Measurements from ENCODE around the gene MRPL24. TPM values are rescaled to one million over a fixed set of nuclear protein-coding genes. Genes with fewer than 3 reads are reported as not detected.

MRPL24 gene
- total RNA-seq, 1 experiment from 2014 or later: 27.3 TPM

DNA sequence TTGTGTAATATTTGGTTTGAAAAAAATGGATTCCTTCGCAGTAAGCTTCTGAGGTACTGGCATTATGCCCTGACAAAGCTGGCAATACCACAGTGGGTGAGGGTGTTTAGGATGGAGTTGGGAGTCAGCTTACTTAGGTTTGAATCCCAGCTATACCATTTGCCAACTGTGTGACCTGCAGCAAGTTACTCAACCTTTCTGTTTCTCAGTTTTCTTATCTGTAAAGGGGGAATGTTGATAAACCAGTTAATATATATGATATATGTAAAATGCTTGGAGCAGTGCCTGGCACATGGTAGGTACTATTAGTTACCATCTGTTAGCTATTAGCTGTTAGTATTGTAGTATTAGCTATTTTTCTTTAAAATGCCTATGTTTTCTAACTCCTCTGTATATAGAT is 15.5 kb upstream of the MRPL24 start:
- H3K27ac Mint-ChIP-seq: no peak overlapping the region
- Histone ChIP-seq H2BK120ac (ENCODE audit: low read depth, low read length, poor library complexity, severe bottlenecking) (no peak overlapping the region), H2AFZ (ENCODE audit: low read length) (no peak overlapping the region), H2BK15ac (ENCODE audit: low read depth, low read length) (no peak overlapping the region), H2BK20ac (ENCODE audit: low read depth, low read length, poor library complexity, severe bottlenecking) (no peak overlapping the region), H3K4me2 (ENCODE audit: insufficient read depth, insufficient read length, low read length) (no peak overlapping the region), H3K9me3 (ENCODE audit: control insufficient read depth, low read depth, low read length) (no peaks in the 10 kb centered on the region), H3K79me2 (ENCODE audit: insufficient read depth, low read length) (no peaks in the 10 kb centered on the region), H3K4me1 (ENCODE audit: insufficient read depth, low read length) (peaks cover 4% of the 10 kb centered on the region; the same call in 1 of the 2 replicates), H3K27ac (ENCODE audit: insufficient read length, low read depth, low read length) (no peak overlapping the region), H2BK12ac (ENCODE audit: insufficient read length, low read depth, low read length) (no peak overlapping the region), H4K5ac (ENCODE audit: insufficient read length, low read depth, low read length) (no peak overlapping the region), H4K91ac (ENCODE audit: insufficient read length, low read depth, low read length) (no peak overlapping the region), H3K56ac (ENCODE audit: insufficient read length, low read depth, low read length) (no peak overlapping the region), H3K4ac (ENCODE audit: low read depth, low read length) (no peak overlapping the region), H4K8ac (replicated peaks; ENCODE audit: insufficient read length, low read depth, low read length) (no peak overlapping the region), H3K23me2 (ENCODE audit: insufficient read length, low read depth, low read length, poor library complexity, severe bottlenecking) (no peaks in the 10 kb centered on the region), H3K27me3 (ENCODE audit: insufficient read depth, low read length) (no peaks in the 10 kb centered on the region), H3K23ac (ENCODE audit: insufficient read length, low read depth, low read length) (no peak overlapping the region), H2BK5ac (ENCODE audit: insufficient read length, low read length) (no peak overlapping the region), H3K9ac (ENCODE audit: extremely low read depth, insufficient read length, low read length) (no peak overlapping the region), H3T11ph (ENCODE audit: low read length) (no peak overlapping the region), H4K20me1 (ENCODE audit: control insufficient read depth, insufficient read depth, insufficient read length) (no peaks in the 10 kb centered on the region), H3K14ac (ENCODE audit: insufficient read depth, low read length) (no peak overlapping the region), H3K79me1 (ENCODE audit: insufficient read depth, low read depth, low read length, poor library complexity, severe bottlenecking) (no peaks in the 10 kb centered on the region), H3K18ac (ENCODE audit: insufficient read length, low read depth, low read length) (no peak overlapping the region), H2AK5ac (ENCODE audit: insufficient read length, low read length) (no peak overlapping the region)
- no peak for DNase-seq
- H3K36me3 Mint-ChIP-seq (ENCODE audit: insufficient read depth in 1 of 3, low read depth in 3 of 3): peaks cover 0 to 2% (median 0%) of the 10 kb centered on the region in 3 experiments; a peak in 2 of 7 replicates
- no peaks in the 10 kb centered on the region for H3K27me3 Mint-ChIP-seq (ENCODE audit: low read depth)
- H3K4me1 Mint-ChIP-seq: peaks cover 14 to 17% of the 10 kb centered on the region in 2 experiments
- no peak overlapping the region for H3K4me3 Mint-ChIP-seq
- H3K9me3 Mint-ChIP-seq: no peaks in the 10 kb centered on the region
- TF ChIP-seq, protein P1, sequence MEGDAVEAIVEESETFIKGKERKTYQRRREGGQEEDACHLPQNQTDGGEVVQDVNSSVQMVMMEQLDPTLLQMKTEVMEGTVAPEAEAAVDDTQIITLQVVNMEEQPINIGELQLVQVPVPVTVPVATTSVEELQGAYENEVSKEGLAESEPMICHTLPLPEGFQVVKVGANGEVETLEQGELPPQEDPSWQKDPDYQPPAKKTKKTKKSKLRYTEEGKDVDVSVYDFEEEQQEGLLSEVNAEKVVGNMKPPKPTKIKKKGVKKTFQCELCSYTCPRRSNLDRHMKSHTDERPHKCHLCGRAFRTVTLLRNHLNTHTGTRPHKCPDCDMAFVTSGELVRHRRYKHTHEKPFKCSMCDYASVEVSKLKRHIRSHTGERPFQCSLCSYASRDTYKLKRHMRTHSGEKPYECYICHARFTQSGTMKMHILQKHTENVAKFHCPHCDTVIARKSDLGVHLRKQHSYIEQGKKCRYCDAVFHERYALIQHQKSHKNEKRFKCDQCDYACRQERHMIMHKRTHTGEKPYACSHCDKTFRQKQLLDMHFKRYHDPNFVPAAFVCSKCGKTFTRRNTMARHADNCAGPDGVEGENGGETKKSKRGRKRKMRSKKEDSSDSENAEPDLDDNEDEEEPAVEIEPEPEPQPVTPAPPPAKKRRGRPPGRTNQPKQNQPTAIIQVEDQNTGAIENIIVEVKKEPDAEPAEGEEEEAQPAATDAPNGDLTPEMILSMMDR (conservative IDR thresholded peaks at IDR 0.05): no peak
- 100% methylated on average over 1 of the region's 1 CpG for WGBS (ENCODE audit: extremely low coverage, insufficient read length, low lambda C conversion rate)
